ENCODE data around the gene DNTTIP2.

DNA sequence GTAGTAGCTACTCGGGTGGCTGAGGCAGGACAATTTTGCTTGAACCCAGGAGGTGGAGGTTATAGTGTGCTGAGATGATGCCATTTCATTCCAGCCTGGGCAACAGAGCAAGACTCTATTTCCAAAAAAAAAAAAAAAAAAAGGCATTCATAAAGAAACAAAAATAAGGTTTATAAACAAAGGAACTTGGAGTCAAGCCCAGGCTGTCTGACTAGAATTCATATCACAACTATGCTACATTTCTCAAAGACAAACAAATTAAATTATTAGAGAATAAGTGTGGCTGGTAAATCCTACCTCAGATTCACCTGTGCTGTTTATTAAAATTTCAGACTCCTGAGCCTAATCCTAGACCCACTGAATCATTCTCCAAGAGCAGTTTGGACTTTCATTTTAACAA, 26.0 kb upstream of the DNTTIP2 start:
- TF ChIP-seq, protein P1, sequence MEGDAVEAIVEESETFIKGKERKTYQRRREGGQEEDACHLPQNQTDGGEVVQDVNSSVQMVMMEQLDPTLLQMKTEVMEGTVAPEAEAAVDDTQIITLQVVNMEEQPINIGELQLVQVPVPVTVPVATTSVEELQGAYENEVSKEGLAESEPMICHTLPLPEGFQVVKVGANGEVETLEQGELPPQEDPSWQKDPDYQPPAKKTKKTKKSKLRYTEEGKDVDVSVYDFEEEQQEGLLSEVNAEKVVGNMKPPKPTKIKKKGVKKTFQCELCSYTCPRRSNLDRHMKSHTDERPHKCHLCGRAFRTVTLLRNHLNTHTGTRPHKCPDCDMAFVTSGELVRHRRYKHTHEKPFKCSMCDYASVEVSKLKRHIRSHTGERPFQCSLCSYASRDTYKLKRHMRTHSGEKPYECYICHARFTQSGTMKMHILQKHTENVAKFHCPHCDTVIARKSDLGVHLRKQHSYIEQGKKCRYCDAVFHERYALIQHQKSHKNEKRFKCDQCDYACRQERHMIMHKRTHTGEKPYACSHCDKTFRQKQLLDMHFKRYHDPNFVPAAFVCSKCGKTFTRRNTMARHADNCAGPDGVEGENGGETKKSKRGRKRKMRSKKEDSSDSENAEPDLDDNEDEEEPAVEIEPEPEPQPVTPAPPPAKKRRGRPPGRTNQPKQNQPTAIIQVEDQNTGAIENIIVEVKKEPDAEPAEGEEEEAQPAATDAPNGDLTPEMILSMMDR (IDR thresholded peaks at IDR 0.05), result no peak
- TF ChIP-seq POLR2AphosphoS5 (IDR thresholded peaks at IDR 0.05), result no peak
- no peak for TF ChIP-seq POLR2A (IDR thresholded peaks at IDR 0.05)
